Neutrophil (primary cell): ENCODE results near the gene TMC7.

Source experiments
- H3K27ac ChIP-seq: fragments of 200-600 bp; sonication (generic); 2 replicates; pipeline ENCODE4 v1.5.1; 2016; ENCODE audit warnings: mild to moderate bottlenecking, moderate library complexity
- H3K27me3 ChIP-seq: fragments of 200-600 bp; sonication (generic); 2 replicates; pipeline ENCODE4 v1.6.0; 2016; ENCODE audit warnings: mild to moderate bottlenecking
- H3K36me3 ChIP-seq: fragments of 200-600 bp; sonication (generic); 2 replicates; pipeline ENCODE4 v1.5.1; 2017
- H3K4me1 ChIP-seq, 2 experiments: fragments of 200-600 bp in 1 of 2; sonication (generic) in 1 of 2; 1 replicate in 1 of 2; 2 replicates in 1 of 2; pipeline versions ENCODE4 v1.5.1 to v1.6.1; 2013 to 2016; ENCODE audit warnings: low read depth in 1 of 2, low read length in 1 of 2, mild to moderate bottlenecking in 1 of 2, moderate library complexity in 1 of 2; ENCODE audit not compliant: control insufficient read depth in 1 of 2, insufficient read depth in 1 of 2
- H3K4me3 ChIP-seq, 2 experiments: fragments of 200-600 bp in 1 of 2; sonication (generic) in 1 of 2; 1 replicate in 1 of 2; 2 replicates in 1 of 2; pipeline ENCODE4 v1.5.1; 2013 to 2016; ENCODE audit warnings: low read depth in 1 of 2, low read length in 1 of 2, mild to moderate bottlenecking in 1 of 2, moderate library complexity in 1 of 2
- H3K9me3 ChIP-seq: fragments of 200-600 bp; sonication (generic); 2 replicates; pipeline ENCODE4 v1.5.1; 2016
- CTCF ChIP-seq: fragments of 200-600 bp; sonication (generic); IDR thresholded peaks from 2 replicates; pipeline ENCODE4 v1.5.1; 2016; ENCODE audit warnings: antibody characterized with exemption

TMC7 gene

DNA sequence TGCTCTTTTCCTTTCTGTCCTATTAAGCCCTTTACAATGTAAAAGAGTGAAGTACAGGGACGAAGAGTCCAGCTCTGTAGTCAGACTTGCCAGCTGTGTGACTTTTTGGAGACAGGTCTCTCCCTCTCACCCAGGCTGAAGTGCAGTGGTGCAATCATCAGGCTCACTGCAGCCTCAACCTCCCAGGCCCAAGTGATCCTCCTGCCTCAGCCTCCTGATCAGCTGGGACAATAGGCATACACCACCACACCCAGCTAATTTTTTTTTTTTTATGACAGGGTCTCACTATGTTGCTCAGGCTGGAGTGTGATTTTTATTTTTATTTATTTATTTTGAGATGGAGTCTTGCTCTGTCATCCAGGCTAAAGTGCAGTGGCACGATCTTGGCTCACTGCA is 122.9 kb downstream of the TMC7 start:
- H3K27me3 ChIP-seq: peaks cover 6% of the 10 kb centered on the region
- no peak for TF ChIP-seq CTCF
- no peaks in the 10 kb centered on the region for H3K9me3 ChIP-seq
- no peak overlapping the region for H3K4me3 ChIP-seq
- H3K36me3 ChIP-seq: no peaks in the 10 kb centered on the region
- H3K27ac ChIP-seq: no peak overlapping the region
- H3K4me1 ChIP-seq: no peaks in the 10 kb centered on the region

- no peak overlapping the region for H3K4me3 ChIP-seq
- H3K36me3 ChIP-seq: no peaks in the 10 kb centered on the region
- H3K9me3 ChIP-seq: no peaks in the 10 kb centered on the region
- no peak for TF ChIP-seq CTCF
- H3K27ac ChIP-seq: no peak overlapping the region
- peaks cover 26% of the 10 kb centered on the region for H3K27me3 ChIP-seq
- peaks cover 3 to 4% of the 10 kb centered on the region in 2 experiments for H3K4me1 ChIP-seq
Observed at GRCh38 chr16:19108409-19109287, 124.9 kb downstream of the TMC7 start.

- no peak for TF ChIP-seq CTCF
- Histone ChIP-seq H3K4me1 (peaks cover 7 to 9% of the 10 kb centered on the region in 2 experiments), H3K27me3 (peaks cover 33% of the 10 kb centered on the region), H3K9me3 (no peaks in the 10 kb centered on the region), H3K4me3 (no peak overlapping the region), H3K27ac (no peak overlapping the region), H3K36me3 (no peaks in the 10 kb centered on the region)
Observed at GRCh38 chr16:19109288-19109664, 125.5 kb downstream of the TMC7 start.

DNA sequence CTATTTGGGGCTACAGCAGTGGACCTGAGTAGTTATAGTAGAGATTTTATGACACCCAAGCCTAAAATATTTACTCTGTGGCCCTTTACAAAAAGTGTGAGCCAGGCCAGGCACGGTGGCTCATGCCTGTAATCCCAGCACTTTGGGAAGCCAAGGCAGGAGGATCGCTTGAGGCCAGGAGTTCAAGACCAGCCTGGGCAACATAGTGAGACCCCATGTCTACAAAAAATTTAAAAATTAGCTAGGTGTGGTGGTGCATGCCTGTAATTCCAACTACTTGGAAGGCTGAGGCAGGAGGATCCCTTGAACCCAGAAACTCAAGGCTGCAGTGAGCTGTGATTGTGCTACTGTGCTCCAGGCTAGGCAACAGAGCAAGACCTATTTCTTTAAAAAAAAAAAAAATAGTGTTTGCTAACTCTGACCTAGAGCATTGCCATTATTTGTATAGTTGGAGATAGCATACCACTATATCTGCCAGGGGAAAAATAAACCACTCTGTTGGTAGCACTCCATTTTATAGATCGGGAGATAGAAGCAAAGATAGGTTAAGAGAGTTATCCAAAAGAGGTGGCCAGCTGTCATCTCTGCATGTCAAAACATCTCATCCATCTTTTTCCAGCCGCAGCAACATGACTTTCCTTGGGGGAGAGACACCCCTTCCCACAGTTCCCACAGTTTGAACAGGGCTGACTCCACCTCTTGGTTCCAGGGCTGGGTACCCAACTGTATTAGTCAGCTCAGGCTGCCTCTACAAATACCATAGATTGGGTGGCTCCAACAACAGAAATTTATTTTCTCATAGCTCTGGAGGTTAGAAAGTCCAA is 127.0 kb downstream of the TMC7 start:
- H3K27me3 ChIP-seq: peaks cover 47% of the 10 kb centered on the region
- TF ChIP-seq CTCF: no peak
- no peaks in the 10 kb centered on the region for H3K9me3 ChIP-seq
- no peak overlapping the region for H3K27ac ChIP-seq
- no peak overlapping the region for H3K4me3 ChIP-seq
- H3K36me3 ChIP-seq: no peaks in the 10 kb centered on the region
- H3K4me1 ChIP-seq: peaks cover 10 to 14% of the 10 kb centered on the region in 2 experiments

DNA sequence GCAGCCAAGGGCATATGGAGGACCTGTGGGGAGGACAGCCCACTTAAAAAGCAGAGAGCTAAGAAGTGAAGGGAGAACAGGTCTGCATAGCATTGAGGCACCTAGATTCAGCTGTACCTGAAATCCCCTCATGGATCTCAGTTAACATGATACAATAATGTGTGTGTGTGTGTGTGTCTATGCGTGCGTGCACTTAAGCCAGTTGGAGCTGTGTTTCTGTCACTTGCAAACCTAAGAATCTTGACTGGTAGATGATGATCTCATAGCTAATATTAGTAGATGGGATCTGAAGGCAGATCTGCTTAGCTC is 128.3 kb downstream of the TMC7 start:
- no peaks in the 10 kb centered on the region for H3K36me3 ChIP-seq
- H3K4me3 ChIP-seq: no peak overlapping the region
- peaks cover 10 to 14% of the 10 kb centered on the region in 2 experiments for H3K4me1 ChIP-seq
- H3K27me3 ChIP-seq: peaks cover 50% of the 10 kb centered on the region
- no peaks in the 10 kb centered on the region for H3K9me3 ChIP-seq
- TF ChIP-seq CTCF: no peak
- H3K27ac ChIP-seq: no peak overlapping the region
